IPS-11a (cell line): ENCODE measurements around the gene SCFD1.
"Not testable (repeated sequence)": the region's sequence is repeated elsewhere in the genome, so short reads cannot be mapped to it uniquely, and the experiment has no call there.

ENCODE experiments used
- H3K4me3 ChIP-seq: one replicate; pipeline ENCODE4 v1.5.1; 2013; ENCODE audit warnings: low read depth, low read length, control low read depth

Gene SCFD1

GRCh38 chr14:30669594-30669993 is 47.5 kb downstream of the SCFD1 start:
- H3K4me3 ChIP-seq: no peak overlapping the region

GRCh38 chr14:30673071-30673470 is 51.0 kb downstream of the SCFD1 start:
- H3K4me3 ChIP-seq: no peak overlapping the region

DNA sequence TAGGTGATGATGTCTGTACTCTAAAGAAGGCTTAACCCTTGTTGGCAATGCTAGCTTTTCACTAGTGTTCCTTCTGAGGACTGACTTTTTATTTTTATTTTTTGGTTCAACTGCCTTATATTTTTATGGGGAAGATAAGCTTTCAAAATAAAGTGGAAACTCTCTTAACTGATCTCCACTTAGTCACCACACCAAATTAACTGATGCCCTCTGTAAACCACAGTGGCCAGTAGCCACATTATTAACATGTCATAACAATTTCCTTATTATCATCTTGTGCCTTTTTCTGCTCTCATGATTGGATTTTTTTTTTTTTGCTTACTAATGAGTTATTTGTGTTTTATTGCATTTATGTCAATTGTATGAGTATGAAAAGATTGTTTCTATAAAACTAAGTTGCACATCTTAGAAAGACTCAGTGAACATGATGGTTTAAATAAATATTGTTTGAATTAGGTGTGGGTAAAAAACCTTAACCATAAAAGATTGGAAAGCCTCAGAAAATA is 56.9 kb downstream of the SCFD1 start:
- no peak overlapping the region for H3K4me3 ChIP-seq

GRCh38 chr14:30680036-30680435 is 57.9 kb downstream of the SCFD1 start:
- H3K4me3 ChIP-seq: no peak overlapping the region

- not testable (repeated sequence) for H3K4me3 ChIP-seq
These were observed 58.7 kb downstream of the SCFD1 start for GRCh38 chr14:30680776-30681175.

DNA sequence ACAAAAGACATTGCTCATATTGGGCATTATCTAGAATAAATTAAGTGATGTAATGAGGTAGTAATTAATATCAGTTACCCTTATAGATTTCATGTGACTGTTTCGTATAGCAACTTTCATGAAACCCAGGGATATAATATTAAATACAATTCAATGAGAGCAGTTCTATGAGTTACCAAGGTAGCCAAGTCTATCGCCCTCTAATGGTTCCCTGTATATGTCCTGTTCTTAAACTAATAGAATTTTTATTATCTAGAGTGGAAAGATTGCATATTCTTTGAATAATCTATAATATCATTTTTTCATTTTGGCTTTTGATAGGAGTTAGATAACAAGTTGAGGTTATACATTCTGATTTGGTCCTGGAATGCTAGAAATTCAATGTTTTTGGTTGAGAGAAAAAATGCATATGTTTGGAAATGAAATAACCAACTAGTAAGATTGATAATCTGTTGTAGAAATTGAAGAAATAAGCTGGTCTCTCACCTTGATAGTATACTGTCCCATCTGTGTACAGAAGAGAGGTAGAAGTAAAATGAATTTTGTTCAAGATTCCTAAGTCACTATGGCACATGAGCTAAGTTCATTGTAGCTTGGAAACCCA is 59.7 kb downstream of the SCFD1 start:
- no peak overlapping the region for H3K4me3 ChIP-seq

- peak overlapping the region; percentile 35 for H3K4me3 ChIP-seq
These were observed 68.6 kb downstream of the SCFD1 start for GRCh38 chr14:30690487-30691355.

GRCh38 chr14:30691751-30692398 is 69.8 kb downstream of the SCFD1 start:
- no peak overlapping the region for H3K4me3 ChIP-seq

DNA sequence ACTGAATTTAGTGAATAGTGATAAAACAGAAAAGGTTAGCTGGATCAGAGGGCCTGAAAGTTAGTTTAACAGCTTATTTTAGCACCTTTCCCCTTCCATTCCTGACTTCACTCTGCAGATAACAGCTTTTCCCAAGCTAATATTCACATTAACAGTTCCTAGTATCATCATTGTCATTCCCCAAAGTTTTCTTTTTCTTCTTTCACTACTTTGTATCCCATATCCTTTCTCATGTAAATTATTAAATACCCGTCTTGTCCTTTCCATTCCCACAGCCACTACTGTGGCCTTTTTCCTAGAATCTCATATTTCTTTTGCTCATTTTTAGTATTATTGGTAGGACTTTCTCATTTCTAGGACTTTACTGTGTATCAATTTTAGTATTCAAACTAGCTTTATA is 70.5 kb downstream of the SCFD1 start:
- H3K4me3 ChIP-seq: no peak overlapping the region

GRCh38 chr14:30698463-30698862 is 76.3 kb downstream of the SCFD1 start:
- no peak overlapping the region for H3K4me3 ChIP-seq

DNA sequence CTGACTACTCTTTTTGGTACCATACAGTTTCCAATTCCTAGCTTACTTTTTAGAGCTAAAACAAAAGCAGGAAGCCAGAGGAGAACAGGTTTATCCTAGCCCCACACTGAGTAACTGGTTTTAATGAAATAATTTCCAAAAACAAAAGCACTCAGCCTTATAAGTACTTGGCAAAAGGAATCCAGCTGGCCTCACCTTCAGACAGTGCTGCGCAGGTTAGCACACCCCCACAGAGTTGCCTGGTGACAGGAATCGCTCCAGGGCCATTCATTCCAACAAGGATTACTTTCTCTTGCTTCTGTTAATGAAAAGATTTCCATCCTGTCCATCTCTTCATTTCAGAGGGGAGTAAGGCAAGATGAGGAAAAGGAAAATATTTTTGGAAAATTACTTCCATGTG is 84.6 kb downstream of the SCFD1 start:
- H3K4me3 ChIP-seq: no peak overlapping the region

GRCh38 chr14:30708157-30708556 is 86.0 kb downstream of the SCFD1 start:
- H3K4me3 ChIP-seq: no peak overlapping the region

DNA sequence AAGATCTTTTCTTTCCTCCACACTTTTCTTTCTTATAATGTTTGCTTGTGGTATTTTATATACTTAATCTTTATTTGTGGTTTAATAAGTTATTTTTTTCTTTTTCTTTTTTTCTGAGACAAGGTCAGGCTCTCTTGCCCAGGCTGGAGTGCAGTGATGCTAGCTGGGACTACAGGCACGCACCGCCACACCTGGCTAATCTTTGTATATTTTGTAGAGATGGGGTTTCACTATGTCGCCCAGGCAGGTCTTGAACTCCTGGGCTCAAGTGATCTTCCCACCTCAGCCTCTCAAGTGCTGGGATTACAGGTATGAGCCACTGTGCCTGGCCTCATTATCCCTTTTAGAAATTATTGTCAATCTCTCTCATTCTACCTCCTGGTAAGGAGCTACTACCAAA is 87.1 kb downstream of the SCFD1 start:
- H3K4me3 ChIP-seq: no peak overlapping the region

- no peak overlapping the region for H3K4me3 ChIP-seq
These were observed 88.8 kb downstream of the SCFD1 start for GRCh38 chr14:30710876-30711275.

DNA sequence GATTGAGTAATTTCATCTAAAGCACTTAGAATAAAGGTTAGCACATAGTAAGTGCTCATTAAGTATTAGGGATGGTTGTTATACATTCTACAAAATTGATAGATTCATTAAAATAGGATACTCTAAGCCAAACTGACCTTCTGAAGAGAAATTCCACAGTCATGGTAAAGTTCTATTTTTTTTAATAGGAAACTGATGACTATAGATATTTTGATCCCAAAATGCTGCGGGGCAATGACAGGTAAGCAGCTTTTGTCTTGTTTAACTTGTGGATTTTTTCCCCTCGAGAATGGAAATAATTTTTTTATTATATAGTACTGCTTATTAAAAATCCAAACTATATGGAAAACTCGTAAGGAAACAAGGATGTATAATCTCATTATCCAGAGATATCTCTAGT is 97.0 kb downstream of the SCFD1 start:
- no peak overlapping the region for H3K4me3 ChIP-seq

- H3K4me3 ChIP-seq: no peak overlapping the region
These were observed 103.6 kb downstream of the SCFD1 start for GRCh38 chr14:30725763-30726162.

DNA sequence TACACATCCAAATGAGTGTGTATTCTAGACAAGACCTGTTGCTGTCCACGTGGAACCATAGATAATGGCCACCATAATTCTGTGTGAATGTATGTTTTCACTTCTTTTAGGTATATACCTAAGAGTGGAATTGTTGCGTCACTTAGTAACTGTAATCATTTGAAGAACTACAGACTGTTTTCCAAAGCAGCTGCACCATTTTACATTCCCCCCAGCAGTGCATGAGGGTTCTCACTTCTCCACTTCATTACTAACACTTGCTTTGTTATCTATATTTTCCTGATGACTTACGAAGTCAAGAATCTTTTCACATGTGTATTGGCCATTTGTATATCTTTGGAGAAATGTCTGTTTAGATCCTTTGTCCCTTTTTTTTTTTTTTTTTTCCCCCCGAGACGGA is 106.4 kb downstream of the SCFD1 start:
- no peak overlapping the region for H3K4me3 ChIP-seq

- no peak overlapping the region for H3K4me3 ChIP-seq
These were observed 115.8 kb downstream of the SCFD1 start for GRCh38 chr14:30737916-30738315.

GRCh38 chr14:30738978-30739377 is 116.9 kb downstream of the SCFD1 start:
- H3K4me3 ChIP-seq: no peak overlapping the region

- H3K4me3 ChIP-seq: no peak overlapping the region
These were observed 126.2 kb downstream of the SCFD1 start for GRCh38 chr14:30748343-30748742.

GRCh38 chr14:30751646-30752416 is 129.7 kb downstream of the SCFD1 start:
- H3K4me3 ChIP-seq: no peak overlapping the region
